ENCODE data around the gene ENOX1.

Gene ENOX1

DNA sequence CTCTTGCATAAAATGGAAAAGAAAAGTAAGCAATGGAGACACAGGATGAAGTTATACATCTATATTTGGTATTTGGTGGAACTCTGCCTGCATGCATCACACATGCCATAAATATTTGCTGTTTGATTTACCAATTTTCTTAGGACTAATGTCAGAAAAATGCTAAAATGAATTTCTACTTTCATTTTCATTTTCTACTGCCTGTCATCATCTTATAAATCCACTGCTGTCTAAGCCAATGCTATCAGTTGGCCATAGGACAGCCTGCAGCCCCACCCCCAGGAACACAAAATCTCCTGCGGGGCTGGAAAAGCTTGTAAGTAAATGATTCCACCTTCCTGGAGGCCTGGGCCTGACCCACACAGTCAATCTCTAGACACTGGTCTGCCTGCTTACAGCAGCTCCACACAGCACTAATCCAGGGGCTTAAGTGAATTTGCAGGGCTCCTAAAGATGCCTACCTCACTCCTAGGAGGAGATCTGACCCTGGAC is 122.0 kb downstream of the ENOX1 start:
- DNase-seq, result no peak

DNA sequence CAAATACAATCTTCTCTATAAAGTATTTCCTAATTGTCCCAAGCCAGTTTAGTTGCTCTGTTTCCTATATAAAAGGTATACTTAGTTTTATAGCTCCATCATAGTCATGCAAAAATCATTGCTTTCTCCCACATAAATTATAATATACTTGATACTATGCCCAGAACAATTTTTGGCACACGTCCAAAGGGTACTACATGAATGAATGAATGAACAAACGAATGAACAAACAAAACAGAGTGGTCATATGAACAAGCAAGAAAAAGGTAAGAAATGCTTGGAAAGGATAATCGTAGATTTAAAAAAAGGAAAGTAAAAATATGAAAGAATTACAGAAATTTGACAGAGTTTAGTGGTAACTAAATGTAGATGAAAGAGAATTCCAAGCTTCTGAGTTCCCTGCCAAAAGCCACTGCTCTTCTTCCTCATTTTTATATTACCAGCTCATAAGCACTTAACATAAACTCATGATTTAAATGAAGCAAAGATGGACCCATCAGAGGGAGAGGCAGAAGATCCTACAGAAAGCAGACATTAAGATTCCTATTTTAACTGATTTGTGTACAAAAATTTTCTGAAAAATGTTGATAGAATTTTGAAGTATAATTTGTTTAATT is 123.2 kb downstream of the ENOX1 start:
- no peak for DNase-seq

DNA sequence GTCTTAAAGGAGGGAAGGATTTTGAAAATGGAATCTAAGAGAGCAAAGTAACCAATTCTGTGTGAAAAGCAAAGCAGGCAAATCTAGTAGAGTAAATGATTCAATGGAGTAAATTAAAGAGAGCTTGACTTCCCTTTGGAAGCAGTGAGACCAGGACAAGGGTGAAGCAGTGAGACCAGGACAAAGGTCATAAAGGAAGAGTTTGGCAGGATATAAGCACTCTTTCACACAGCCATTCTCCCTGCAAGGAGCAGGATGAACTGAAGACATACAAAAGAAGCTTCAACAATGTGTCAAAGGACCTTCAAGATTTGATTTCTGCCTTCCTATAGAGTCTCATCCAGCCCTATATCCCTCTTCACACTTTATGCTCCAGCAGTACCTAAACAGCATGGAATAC is 123.8 kb downstream of the ENOX1 start:
- no peak for DNase-seq

DNA sequence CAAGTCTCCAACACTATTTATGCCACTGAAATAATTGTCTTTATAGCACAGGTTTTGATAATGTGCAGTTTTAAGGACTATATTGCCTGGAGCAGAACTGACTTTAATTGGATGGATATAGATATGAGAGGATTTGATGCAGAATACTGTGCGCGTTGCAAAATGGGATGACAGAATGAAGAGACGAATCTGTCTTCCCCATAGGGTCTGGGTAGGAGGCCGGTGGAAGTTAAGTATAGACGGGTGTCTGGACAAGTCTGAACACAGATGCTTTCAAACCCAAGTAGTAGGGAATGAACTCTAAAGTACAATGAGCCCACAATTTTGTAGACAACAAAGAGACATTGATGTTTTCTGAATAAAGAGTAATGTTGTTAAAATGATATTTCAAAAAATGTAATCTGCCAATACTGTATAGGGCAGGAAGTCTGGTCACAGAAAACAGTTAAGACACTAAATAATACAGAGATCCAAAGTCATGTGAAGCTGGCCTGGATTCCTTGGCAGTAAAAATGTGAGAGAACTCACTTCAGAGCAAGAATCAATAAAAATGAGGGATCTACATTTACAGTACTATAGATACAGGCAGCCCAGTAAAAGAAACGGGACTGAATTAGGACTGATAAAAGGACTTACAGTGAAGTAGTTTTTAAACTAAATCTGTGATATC is 125.5 kb downstream of the ENOX1 start:
- DNase-seq, result no peak

DNA sequence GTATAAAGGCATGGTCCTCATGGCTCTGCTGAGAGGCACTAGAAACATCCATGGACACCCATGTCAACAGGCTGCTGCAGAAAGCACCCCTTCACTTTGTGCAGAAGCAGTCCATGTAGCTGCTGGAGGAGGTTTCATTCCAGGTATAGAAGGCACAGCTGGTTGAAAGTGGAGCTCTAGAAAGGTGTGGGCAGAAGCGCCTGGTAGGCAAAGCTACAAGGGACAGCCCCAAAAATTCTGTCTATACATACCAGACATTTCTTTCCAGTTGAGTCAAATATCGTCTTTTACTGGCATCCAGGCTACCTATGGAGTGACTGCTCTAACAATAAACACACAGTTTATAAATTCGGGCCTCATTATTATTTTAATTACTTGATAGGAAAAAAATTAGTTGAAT is 129.3 kb downstream of the ENOX1 start:
- no peak for DNase-seq

DNA sequence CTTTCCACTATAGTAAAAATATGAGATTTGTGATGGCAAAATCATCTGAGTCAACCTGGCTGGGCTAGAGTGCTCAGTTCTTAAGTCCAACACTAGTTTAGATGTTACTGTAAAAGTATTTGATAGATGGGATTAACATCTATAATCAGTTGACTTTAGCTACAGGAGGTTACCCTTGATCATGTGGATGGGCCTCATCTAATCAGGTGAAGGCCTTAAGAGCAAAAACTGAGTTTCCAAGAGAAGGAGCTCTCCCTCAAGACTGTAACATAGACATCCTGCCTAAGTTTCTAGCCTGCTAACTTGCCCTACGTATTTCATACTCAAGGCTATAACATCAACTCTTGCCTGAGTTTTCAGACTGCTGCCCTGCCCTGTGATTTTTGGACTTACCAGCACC is 132.8 kb downstream of the ENOX1 start:
- DNase-seq, result no peak

DNA sequence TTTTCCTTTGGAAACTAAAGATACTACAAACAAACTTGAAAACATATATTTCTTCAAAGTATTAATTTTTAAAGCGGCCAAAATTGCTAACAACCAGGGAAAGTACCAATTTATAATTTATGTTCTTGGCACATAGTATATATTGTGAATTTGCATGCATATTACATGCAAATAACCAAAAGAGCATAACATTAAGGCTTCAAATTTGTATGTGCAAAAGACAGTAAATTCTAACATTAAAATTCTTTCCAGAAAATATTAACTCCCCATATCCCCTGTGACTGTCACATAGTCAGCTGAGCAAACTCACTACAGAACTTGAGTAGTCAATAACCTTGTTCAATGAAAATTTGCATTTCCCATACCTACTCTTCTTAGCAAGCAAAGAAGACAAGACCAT is 133.4 kb downstream of the ENOX1 start:
- no peak for DNase-seq

DNA sequence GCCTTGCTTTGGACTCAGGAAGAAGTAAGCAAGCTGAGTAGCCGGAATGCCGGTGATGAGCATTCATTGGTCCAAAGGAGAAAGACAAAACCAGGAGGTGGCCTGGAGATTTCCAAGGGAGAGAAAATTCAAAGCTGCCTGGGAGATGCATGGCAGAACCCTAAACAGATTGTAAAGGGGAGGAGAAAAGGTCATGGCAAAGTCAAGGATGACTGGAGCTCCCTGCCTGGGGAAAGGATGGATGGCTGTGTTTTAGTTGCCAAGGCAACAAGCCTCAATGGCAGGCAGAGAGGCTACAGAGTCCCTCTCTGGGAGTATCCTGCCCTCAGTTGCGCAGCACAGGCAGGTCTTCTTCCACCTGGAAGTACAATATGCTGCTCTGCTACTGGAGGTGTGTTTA is 134.0 kb downstream of the ENOX1 start:
- no peak for DNase-seq

DNA sequence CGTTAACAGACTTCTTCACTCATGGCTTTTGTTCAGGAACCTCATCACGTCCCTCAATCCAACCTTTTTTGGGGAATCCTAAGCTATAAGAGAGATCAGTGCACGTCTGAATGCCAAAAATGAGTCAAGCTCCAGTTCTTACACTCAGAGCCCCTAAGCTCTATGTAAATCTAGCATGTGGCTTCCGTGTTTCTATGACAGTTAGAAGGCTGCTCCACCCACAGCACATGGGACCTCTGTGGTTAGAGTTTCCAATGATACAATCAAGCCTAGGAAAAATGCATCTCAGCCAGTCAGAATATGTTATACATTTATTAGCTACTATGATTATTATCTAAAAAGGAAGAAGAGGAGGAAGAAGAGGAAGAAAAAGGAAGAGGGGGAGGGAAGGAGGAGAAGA is 135.9 kb downstream of the ENOX1 start:
- peak; percentile 43 for DNase-seq

DNA sequence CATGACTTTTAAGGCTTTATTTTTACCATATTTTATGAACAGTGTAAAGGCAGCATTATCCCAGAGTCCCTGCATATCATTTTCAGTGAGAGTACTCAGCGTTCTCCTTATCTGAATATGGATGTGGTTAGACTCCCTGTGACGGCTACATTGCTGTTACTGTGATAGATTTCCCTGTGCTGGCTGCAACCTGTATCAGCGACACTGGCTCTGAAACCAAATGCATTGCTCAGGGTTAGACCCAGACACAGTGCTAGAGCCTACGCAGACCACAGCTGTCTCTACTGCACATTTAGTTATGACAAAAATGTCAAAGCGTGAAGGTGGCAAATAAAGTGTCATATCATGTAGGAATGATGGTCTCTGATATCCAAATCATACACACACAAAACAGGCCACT is 138.0 kb downstream of the ENOX1 start:
- DNase-seq, result peak; percentile 3

DNA sequence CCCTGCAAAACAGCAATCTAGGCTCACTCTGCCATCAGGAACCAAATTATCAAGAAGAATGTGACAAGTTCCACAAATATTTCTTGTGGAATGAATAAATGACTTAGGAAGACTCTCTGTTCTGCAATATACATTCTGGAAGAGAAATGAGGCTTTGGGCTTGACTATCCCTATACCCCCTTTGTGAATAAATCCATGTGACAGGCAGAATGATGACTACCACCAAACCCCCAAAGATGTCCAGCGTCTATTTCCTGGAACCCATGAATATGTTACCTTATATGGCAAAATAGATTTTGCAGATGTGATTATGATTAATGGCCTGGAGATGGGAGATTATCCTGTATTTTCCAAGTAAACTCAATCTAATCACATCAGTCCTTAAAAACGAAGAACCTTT is 139.3 kb downstream of the ENOX1 start:
- DNase-seq, result no peak

DNA sequence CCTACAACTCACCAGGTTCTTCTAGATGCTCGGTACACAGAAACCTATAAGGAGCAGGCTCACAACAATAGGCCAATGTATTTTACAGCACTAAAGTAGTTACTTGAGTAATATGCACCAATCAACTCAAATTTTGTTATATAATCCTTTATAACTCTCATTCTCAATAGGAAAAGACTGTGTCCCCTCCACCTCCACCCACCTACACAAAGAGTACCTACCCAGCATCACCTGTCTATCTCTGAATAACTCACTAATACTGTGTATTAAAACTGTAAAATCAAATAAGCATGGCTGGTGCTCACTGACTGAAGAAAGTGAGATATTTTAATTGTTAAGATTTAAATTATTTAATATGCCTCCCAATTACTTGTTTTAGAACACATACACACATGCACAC is 146.3 kb downstream of the ENOX1 start:
- DNase-seq, result no peak

DNA sequence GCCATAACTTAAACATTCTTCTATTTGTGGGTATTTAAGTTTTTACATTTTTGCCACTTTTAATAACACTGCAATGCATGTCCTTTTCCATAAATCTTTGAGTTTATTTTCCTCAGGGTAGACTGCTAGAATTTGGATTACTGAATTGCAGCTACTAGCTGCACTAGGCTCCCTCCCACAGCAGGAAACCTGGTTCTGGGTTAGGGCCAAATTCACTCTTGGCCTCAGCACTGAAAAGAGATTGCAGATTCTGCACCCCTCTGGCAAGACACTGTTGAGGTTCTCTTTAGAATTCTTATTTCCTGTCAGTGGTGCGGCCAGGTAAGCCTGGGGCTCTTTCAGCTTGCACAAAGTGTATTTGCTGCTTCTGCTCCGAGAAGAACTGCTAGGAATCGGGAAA is 155.7 kb downstream of the ENOX1 start:
- no peak for DNase-seq

DNA sequence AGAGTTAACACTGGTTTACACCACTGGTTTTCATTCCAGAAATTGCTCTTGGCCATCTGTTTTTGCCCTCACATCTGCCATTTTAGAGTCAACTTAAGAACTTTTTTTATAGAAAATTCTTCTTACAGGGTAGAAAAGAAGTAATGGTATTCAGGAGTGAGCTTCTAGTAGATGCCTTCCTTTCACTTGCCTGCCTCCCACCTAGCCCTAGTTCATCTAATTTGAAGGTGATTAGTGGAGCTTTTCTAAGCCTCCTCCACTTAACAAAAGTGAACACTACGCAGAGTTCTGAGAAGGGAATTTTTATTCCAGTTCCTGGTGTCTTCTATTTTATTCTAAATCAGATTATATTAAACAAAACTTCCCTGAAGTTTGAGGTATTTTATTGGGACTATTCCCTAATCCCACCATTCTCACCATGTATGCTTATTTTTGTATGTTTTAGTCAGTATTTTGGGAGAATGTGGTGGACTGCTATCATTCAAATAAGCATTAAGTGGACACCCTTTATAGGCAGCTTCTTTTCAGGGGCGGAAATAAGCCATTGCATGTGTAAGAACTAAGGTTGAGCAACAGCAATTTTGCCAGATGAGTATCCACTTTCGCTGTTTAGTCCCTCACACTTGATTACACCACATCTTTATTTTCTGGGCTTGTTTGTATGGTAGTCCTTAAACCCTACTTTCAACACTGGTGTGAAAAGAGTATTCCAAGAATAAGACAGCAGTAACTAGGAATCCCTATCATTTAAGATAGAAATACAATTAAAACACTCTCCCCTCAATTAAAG is 156.9 kb downstream of the ENOX1 start:
- DNase-seq, result no peak

DNA sequence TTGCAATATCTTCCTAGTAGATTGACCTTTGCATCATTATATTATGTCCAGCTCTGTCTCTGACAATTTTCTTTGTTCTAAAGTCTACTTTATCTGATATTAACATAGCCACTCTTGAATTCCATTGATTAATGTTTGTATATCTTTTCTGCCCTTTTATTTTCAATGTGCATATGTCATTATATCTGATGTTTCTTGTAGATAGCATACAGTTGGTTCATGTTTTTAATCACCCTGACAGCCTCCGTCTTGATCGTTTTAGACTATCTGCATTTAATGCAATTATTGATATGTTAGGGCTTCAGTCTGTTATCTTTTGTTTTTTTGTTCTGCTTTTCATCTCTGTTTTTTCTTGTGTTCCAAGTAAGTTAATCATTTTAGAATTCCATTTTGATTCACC is 159.8 kb downstream of the ENOX1 start:
- no peak for DNase-seq

DNA sequence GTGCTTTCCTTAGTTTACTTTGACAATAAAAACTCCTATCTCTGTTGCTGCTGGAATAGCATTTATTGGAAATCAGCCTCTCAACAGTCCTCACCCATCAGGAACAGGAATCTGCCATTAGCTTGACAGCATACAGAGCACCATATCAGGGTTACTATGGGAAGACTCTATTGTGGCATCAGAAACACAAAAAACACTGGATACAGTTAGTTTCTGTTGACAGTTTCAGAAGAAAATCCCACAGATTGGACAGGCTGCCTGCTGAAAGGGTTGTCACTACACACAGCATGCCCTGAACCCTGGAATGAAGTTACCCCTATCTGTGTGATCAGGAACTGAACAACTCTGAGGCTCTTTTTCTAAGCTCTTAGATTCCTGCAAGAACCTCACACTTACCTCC is 172.7 kb downstream of the ENOX1 start:
- DNase-seq, result no peak

DNA sequence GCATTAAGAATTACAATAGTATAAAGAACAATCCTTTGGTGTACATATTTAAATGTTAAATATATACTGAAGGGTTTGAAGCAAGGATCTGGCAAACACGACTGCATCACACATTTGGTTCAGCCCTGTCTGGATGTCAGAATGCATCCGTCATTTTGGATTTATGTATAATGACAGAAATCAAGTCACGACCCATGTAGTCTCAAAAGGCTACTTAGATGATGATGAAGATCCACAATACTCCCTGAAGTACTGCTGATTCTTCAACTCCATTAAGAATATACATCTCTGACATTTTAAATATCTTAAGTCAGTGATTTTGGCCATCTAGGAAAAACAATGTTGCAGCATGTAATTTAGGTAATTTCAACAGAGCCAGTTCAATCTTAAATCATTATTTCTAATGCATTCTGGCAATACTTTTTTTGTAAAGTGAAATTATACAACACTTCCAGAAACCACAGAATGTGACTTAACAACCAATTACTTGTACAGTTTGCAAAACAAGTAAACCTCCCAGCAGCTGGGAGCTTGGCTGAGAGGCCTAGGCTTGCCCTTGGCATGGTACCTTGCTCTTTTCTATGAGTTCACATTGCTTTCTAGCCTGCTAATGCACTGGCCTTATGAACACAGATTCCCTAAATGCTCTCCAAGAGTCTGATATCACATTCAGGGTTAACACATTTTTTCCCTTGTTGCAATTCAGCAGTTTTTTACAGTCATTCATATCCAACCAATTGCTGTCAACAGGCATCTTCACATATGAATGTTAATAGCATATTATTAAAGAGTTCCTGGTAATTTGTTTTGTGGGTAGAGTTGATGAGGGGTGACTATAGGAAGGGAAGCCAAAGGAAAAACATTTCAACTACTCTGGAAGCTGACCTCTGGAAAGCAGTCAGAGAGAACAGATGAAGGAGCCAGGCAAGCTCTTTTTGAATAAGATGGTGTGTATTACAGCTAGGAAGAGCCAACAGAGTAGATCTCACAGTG is 175.2 kb downstream of the ENOX1 start:
- no peak for DNase-seq

DNA sequence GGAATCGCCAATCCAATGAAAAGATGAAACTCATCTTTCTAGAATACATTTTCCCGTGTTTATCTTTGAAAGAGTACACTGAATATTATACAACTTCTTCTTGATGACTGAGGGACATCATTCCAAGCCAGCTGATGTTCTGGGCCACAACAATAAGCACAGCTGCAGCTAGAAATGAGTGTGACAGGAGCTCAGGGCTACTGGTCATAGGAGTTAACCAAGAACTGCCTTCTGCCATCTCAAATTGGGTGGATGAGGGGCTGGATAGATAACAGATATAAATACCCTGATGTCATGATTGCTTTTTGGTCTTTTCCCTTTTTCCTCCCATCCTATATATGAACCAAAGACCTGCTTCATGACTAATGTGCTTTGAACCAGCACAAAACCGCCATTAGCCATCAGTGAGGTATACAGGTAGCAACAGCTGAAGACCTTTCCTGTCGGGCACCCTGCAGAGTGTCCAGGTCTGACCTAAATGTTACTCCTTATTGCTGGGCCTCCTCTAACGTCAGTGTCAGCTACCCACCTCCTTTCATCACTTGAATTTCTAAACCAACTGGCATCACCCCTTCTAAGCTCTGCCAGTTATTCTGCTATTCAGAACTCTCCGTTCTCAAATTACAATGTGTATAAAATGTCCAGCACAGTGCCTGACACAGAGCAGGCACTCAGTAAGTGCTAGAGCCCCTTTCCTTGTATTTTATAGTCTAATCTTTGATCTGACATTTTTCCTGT is 178.2 kb downstream of the ENOX1 start:
- DNase-seq, result no peak

DNA sequence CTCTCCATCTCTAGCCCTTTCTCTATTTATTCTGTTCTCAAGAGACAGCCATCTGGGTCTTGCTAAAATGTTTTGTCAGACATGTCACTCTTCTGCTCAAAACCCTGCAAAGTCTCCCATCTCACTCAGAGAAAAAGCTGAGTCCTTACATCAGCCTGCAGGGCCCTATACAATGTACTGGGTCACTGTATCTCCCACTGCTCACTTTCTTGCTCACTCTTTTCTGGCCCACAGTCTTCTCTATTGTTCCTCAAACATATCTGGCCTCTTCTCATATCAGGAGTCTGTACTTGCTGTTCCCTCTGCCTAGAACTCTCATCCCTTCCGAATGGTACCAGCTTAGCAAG is 189.2 kb downstream of the ENOX1 start:
- no peak for DNase-seq

DNA sequence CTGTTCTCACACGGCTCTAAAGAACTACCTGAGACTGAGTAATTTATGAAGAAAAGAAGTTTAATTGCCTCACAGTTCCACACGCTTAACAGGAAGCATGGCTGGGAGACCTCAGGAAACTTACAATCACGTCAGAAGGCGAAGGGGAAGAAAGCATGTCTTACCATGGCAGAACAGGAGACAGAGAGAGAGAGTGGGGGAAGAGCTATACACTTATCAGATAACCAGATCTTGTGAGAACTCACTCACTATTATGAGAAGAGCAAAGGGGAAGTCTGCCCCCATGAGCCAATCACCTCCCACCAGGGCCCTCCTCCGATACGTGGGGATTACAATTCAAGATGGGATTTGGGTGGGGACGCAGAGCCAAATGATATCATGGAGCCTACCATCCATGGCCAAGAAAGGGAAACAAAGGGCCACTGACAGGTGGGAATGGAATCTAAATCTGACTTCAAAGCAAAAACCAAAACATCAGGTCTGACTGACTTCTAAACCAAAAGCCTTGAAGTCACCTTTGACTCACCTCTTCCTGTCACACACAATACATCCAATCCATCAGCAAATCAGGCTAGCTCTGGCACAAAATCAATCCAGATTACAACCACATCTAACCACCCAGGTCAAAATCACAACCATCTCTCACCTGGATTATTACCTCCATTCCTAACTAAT is 189.7 kb downstream of the ENOX1 start:
- DNase-seq, result no peak

DNA sequence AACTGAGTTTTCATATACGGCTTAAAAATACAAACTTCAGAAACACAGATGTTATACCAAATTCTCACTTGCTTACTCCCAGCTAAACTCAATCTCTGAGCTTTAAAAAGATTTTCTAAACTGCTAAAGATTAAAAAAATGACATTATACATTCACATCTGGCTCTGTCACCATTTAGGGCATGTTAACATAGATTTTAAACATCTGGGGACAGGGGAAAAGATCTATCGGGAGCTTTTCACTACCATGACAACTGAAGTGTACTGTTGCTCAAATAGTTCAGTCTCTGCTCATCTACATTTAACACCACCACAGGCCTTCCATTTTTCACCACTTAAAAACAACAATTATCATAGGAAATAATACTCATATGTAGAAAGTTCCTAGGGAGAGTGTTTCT is 190.8 kb downstream of the ENOX1 start:
- DNase-seq, result no peak

DNA sequence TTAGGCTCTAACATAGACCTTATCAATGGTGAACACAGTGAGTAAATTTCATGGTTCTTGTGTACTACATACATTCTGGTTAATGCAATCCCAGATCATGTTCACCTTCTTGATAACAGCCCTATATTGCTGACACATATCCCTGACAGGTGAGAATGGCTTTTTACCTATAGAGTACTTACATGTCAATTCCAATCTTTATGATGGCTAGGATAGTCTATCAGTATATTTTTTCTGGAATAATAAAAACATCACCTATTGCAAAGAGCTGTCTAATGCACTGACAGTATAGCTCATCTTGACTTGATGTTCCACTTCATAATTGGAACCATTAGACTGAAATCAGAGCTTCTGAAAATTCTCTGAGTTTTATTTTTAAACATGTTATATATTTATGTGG is 199.4 kb downstream of the ENOX1 start:
- DNase-seq, result no peak

Data from hematopoietic multipotent progenitor cell treated with erythropoietin and hydrocortisone succinate and interleukin-3 and kit ligand, for 8 days (in vitro differentiated cells).